ENCODE results near the gene LSMEM2.

LSMEM2 gene

DNA sequence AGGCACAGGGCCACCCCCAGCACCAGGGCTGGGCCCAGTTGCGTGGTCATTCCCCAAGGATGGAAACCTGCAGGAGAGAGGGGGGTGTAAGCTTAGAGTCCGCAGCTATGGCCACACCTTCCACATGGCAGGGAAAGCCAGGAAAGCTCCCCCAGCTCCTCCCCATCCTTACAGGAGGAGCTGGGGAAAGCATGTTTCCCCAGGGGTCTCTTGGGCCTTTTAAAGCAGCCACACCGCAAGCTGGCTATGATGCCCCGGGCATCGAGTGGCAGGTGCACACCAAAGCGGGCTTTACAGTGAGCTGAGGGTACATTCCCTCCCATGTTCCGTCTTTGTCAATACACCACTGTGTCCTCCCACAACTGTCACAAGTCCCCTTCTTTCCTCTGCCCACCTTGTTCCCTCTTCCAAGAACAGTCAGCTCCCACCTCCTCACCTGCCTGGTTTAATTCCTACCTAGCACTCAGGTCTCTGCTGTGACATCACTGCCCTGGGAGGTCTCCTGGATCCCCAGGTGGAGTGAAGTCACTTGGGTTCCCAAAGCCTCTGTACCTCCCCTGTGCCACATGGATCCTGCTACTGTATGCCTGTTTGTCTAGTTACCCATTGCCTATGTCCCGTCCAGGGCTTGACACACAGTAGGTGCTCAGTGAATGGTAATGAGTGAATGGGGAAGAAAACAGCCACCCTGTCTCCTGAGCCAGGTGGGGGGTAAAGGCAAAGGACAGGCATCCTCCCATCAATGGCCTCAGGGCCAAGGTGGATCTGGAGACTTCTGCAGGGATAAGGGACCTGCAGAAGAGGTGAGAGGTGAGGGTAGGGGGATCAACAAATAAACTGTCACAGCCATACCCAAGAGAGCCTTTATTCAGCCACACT, 16.9 kb downstream of the LSMEM2 start:
- DNase-seq, result no peak
- H3K4me3 ChIP-seq (ENCODE audit: control insufficient read depth in 1 of 7, extremely low read depth in 1 of 7, insufficient read depth in 4 of 7, low read depth in 2 of 7, low read length in 6 of 7), result no peak overlapping the region
- H3K4me1 ChIP-seq (ENCODE audit: control extremely low read depth in 1 of 4, control insufficient read depth in 4 of 4, insufficient read depth in 4 of 4, low read length in 3 of 4), result peaks cover 10 to 51% (median 49%) of the 10 kb centered on the region in 4 experiments
- ChIA-PET CTCF (interaction anchor here (0.9 to 5.5 kb wide), 3 partner anchors 21 to 28 kb away, joined by 4 to 46 read pairs (median 26); partner anchors contain the start of gene HYAL2), POLR2A (interaction anchor here (0.6 kb wide), 1 partner anchor 44 kb away, joined by 4 read pairs; no protein-coding TSS in a partner anchor)
- peaks cover 0 to 22% (median 9%) of the 10 kb centered on the region in 4 experiments for H3K36me3 ChIP-seq (ENCODE audit: control insufficient read depth in 4 of 4, insufficient read depth in 4 of 4, low read length in 3 of 4)
- no peaks in the 10 kb centered on the region for H3K27me3 ChIP-seq (replicated peaks in 2 of 5; ENCODE audit: control insufficient read depth in 4 of 5, insufficient read depth in 5 of 5, low read length in 4 of 5)
- 100% methylated on average over 6 of the region's 8 CpGs for WGBS (ENCODE audit: insufficient coverage)
- no peaks in the 10 kb centered on the region for H3K9me3 ChIP-seq (ENCODE audit: control extremely low read depth in 1 of 5, control insufficient read depth in 4 of 5, insufficient read depth in 2 of 5, low read depth in 1 of 5, low read length in 4 of 5)
- H3K27ac ChIP-seq (ENCODE audit: insufficient read depth in 1 of 2, low read depth in 1 of 2, low read length in 2 of 2, poor library complexity in 1 of 2, severe bottlenecking in 2 of 2), result no peak overlapping the region

GRCh38 chr3:50296721-50297383, 18.0 kb downstream of the LSMEM2 start:
- WGBS (ENCODE audit: insufficient coverage), result 99% methylated on average over 17 of the region's 18 CpGs

DNA sequence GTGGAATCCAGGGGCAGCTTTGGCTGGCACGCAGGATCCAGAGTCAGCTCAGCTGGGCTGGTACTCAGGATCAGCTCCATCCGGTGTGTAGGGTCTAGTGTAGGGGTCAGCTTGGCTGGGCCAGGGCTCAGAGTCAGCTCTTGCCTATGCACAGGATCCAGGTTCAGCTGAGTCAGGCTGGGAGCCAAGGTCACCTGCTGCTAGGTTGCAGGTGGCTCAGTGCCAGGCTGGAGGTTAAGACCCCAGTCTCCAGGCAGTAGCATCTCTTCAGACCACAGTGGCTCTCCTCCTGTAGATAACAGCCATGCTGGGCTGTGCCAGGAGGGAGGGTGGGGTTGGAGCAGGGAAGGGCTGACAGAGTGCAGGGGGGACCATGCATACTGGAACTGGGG, 18.5 kb downstream of the LSMEM2 start:
- DNase-seq, result no peak
- Histone ChIP-seq H3K9me3 (ENCODE audit: control extremely low read depth in 1 of 5, control insufficient read depth in 4 of 5, insufficient read depth in 2 of 5, low read depth in 1 of 5, low read length in 4 of 5) (no peaks in the 10 kb centered on the region), H3K36me3 (ENCODE audit: control insufficient read depth in 4 of 4, insufficient read depth in 4 of 4, low read length in 3 of 4) (peaks cover 0 to 22% (median 9%) of the 10 kb centered on the region in 4 experiments), H3K27me3 (replicated peaks in 2 of 5; ENCODE audit: control insufficient read depth in 4 of 5, insufficient read depth in 5 of 5, low read length in 4 of 5) (no peaks in the 10 kb centered on the region), H3K27ac (ENCODE audit: insufficient read depth in 1 of 2, low read depth in 1 of 2, low read length in 2 of 2, poor library complexity in 1 of 2, severe bottlenecking in 2 of 2) (peak overlapping the region in 1 of 2 experiments; percentile 86), H3K4me1 (ENCODE audit: control extremely low read depth in 1 of 4, control insufficient read depth in 4 of 4, insufficient read depth in 4 of 4, low read length in 3 of 4) (peaks cover 7 to 39% (median 39%) of the 10 kb centered on the region in 4 experiments), H3K4me3 (ENCODE audit: control insufficient read depth in 1 of 7, extremely low read depth in 1 of 7, insufficient read depth in 4 of 7, low read depth in 2 of 7, low read length in 6 of 7) (peak overlapping the region in 2 of 7 experiments; percentile 83 to 98)
- ChIA-PET POLR2A (interaction anchor here (0.7 kb wide), 1 partner anchor 93 kb away, joined by 3 read pairs; no protein-coding TSS in a partner anchor), CTCF (interaction anchor here (0.6 to 5.5 kb wide), 9 partner anchors 9 to 72 kb away, joined by 3 to 46 read pairs (median 4); partner anchors contain the start of gene HYAL2)
- 100% methylated on average over 2 of the region's 2 CpGs for whole genome bisulfite sequencing (ENCODE audit: insufficient coverage)

More at GRCh38 chr3:50296721-50297383, 18.0 kb downstream of the LSMEM2 start:
- Histone ChIP-seq H3K27me3 (replicated peaks in 2 of 5; ENCODE audit: control insufficient read depth in 4 of 5, insufficient read depth in 5 of 5, low read length in 4 of 5) (no peaks in the 10 kb centered on the region), H3K36me3 (ENCODE audit: control insufficient read depth in 4 of 4, insufficient read depth in 4 of 4, low read length in 3 of 4) (peaks cover 0 to 22% (median 9%) of the 10 kb centered on the region in 4 experiments), H3K27ac (ENCODE audit: insufficient read depth in 1 of 2, low read depth in 1 of 2, low read length in 2 of 2, poor library complexity in 1 of 2, severe bottlenecking in 2 of 2) (no peak overlapping the region), H3K4me1 (ENCODE audit: control extremely low read depth in 1 of 4, control insufficient read depth in 4 of 4, insufficient read depth in 4 of 4, low read length in 3 of 4) (peaks cover 7 to 40% (median 39%) of the 10 kb centered on the region in 4 experiments), H3K4me3 (ENCODE audit: control insufficient read depth in 1 of 7, extremely low read depth in 1 of 7, insufficient read depth in 4 of 7, low read depth in 2 of 7, low read length in 6 of 7) (no peak overlapping the region), H3K9me3 (ENCODE audit: control extremely low read depth in 1 of 5, control insufficient read depth in 4 of 5, insufficient read depth in 2 of 5, low read depth in 1 of 5, low read length in 4 of 5) (no peaks in the 10 kb centered on the region)
- CTCF ChIA-PET, result interaction anchor here (0.6 to 5.5 kb wide), 8 partner anchors 8 to 72 kb away, joined by 3 to 46 read pairs (median 4); partner anchors contain the start of gene HYAL2
- POLR2A ChIA-PET, result interaction anchor here (0.7 kb wide), 1 partner anchor 92 kb away, joined by 3 read pairs; no protein-coding TSS in a partner anchor
- no peak for DNase-seq

DNA sequence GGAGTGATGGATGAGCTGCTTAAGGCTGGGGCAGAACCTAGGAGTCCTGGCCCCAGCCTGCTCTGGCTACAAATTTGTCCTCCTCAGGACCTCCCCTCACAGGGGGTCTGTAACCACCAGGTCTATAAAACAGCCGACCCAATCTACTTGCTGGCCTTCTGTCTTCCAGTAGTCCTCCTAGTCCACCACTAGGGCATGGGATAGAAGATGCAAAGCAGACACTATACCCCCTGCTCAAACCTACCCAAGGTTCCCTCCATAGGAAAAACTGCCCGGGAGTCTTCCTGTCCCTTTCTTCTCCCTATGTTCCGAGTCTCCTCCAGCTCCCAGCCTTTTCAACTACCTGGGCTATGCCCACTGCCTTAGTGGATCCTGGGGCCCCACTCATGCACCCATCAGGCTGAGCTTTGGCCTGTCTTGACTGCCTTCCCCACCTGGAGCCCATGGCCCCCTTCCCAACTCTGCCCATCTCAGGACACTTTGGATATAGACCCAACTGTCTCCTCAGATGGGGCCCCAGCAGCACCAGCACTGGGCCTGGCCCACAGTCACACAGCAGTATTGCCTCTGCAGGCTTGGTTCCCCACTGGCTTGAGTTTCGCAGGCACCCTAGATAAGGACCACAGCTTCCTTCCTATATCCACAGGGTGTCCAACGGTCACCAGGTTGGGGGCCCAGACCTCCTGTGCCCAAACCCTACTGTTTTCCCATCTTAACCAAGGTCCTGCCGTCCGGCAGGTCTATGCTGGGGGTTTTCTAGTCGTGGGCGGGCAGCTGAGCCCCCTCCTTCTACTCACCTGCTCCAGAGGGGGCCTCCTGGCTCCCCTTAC, 19.2 kb downstream of the LSMEM2 start:
- Histone ChIP-seq H3K27ac (ENCODE audit: insufficient read depth in 1 of 2, low read depth in 1 of 2, low read length in 2 of 2, poor library complexity in 1 of 2, severe bottlenecking in 2 of 2) (peak overlapping the region; percentile 66 to 86), H3K9me3 (ENCODE audit: control extremely low read depth in 1 of 5, control insufficient read depth in 4 of 5, insufficient read depth in 2 of 5, low read depth in 1 of 5, low read length in 4 of 5) (no peaks in the 10 kb centered on the region), H3K36me3 (ENCODE audit: control insufficient read depth in 4 of 4, insufficient read depth in 4 of 4, low read length in 3 of 4) (peaks cover 0 to 22% (median 9%) of the 10 kb centered on the region in 4 experiments), H3K4me1 (ENCODE audit: control extremely low read depth in 1 of 4, control insufficient read depth in 4 of 4, insufficient read depth in 4 of 4, low read length in 3 of 4) (peaks cover 7 to 34% (median 32%) of the 10 kb centered on the region in 4 experiments), H3K4me3 (ENCODE audit: control insufficient read depth in 1 of 7, extremely low read depth in 1 of 7, insufficient read depth in 4 of 7, low read depth in 2 of 7, low read length in 6 of 7) (peak overlapping the region; percentile 59 to 98 (median 80)), H3K27me3 (replicated peaks in 2 of 5; ENCODE audit: control insufficient read depth in 4 of 5, insufficient read depth in 5 of 5, low read length in 4 of 5) (no peaks in the 10 kb centered on the region)
- peak in 1 of 3 donors; percentile 43 for DNase-seq
- ChIA-PET POLR2A (interaction anchor here (1.1 to 1.4 kb wide), 2 partner anchors 30 to 39 kb away, joined by 3 to 5 read pairs; partner anchors contain the start of gene TUSC2), CTCF (interaction anchor here (0.8 to 5.5 kb wide), 13 partner anchors 10 to 82 kb away, joined by 3 to 46 read pairs (median 3); partner anchors contain the start of gene HYAL2)
- 14% methylated on average over 8 of the region's 9 CpGs for WGBS (ENCODE audit: insufficient coverage)

GRCh38 chr3:50298836-50299637, 20.1 kb downstream of the LSMEM2 start, which contains the start of the genes HYAL3 and NAA80:
Gene HYAL3 (minus strand): TSS chr3:50299405. CDS start chr3:50295602, 3,803 bp downstream.
Gene NAA80 (minus strand): TSS chr3:50299405. CDS start chr3:50297463, 1,942 bp downstream.
- WGBS (ENCODE audit: insufficient coverage), result 0% methylated on average over 46 of the region's 61 CpGs
- Histone ChIP-seq H3K27me3 (replicated peaks in 2 of 5; ENCODE audit: control insufficient read depth in 4 of 5, insufficient read depth in 5 of 5, low read length in 4 of 5) (no peaks in the 10 kb centered on the region), H3K36me3 (ENCODE audit: control insufficient read depth in 4 of 4, insufficient read depth in 4 of 4, low read length in 3 of 4) (peaks cover 0 to 22% (median 9%) of the 10 kb centered on the region in 4 experiments), H3K27ac (ENCODE audit: insufficient read depth in 1 of 2, low read depth in 1 of 2, low read length in 2 of 2, poor library complexity in 1 of 2, severe bottlenecking in 2 of 2) (peak within 1 kb of the TSS; percentile 66 to 86), H3K9me3 (ENCODE audit: control extremely low read depth in 1 of 5, control insufficient read depth in 4 of 5, insufficient read depth in 2 of 5, low read depth in 1 of 5, low read length in 4 of 5) (no peaks in the 10 kb centered on the region), H3K4me3 (ENCODE audit: control insufficient read depth in 1 of 7, extremely low read depth in 1 of 7, insufficient read depth in 4 of 7, low read depth in 2 of 7, low read length in 6 of 7) (peak within 1 kb of the TSS; percentile 59 to 98 (median 80)), H3K4me1 (ENCODE audit: control extremely low read depth in 1 of 4, control insufficient read depth in 4 of 4, insufficient read depth in 4 of 4, low read length in 3 of 4) (peaks cover 7 to 34% (median 31%) of the 10 kb centered on the region in 4 experiments)
- ChIA-PET CTCF (interaction anchor here (0.7 to 5.5 kb wide), 15 partner anchors 10 to 461 kb away, joined by 3 to 46 read pairs (median 3); partner anchors contain the start of genes HYAL2, LSMEM2, SEMA3B and TUSC2), POLR2A (interaction anchor here (0.6 to 1.4 kb wide), 5 partner anchors 16 to 38 kb away, joined by 3 to 5 read pairs (median 4); partner anchors contain the start of gene TUSC2)
- DNase-seq, result peak; percentile 99
